Stimulated activated CD4-positive, alpha-beta T cell treated with anti-CD3 and anti-CD28 coated beads, TNF-alpha, amount 100 ng/mL, for 4 hours (primary cell): ENCODE results near the gene BRSK2.
"Not testable (repeated sequence)": the region's sequence is repeated elsewhere in the genome, so short reads cannot be mapped to it uniquely, and the experiment has no call there.

Experiments used
- DNase-seq, 3 experiments: peaks; one replicate each; pipeline ENCODE4 v3.0.0-alpha.2; 2020; ENCODE audit warnings: low read depth in 3 of 3

BRSK2 gene

DNA sequence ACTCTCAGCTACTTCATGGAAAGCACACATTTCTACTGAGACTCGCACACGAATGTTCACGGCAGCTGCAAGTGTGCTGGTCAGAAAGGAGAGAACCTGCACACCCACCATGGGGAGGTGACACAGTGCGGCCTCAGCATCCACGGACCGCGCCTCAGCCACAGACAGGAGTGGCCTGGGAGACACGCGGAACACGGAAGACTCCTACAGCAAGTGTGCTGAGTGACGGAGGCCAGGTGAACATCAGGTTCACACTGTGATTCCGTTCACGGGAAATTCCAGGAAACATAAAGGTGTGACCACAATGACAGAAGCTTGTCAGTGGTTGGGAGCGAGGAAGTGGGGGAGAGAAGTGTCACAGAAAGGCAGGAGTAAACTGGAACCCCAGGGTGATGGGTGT is 110.2 kb downstream of the BRSK2 start:
- no peak for DNase-seq

DNA sequence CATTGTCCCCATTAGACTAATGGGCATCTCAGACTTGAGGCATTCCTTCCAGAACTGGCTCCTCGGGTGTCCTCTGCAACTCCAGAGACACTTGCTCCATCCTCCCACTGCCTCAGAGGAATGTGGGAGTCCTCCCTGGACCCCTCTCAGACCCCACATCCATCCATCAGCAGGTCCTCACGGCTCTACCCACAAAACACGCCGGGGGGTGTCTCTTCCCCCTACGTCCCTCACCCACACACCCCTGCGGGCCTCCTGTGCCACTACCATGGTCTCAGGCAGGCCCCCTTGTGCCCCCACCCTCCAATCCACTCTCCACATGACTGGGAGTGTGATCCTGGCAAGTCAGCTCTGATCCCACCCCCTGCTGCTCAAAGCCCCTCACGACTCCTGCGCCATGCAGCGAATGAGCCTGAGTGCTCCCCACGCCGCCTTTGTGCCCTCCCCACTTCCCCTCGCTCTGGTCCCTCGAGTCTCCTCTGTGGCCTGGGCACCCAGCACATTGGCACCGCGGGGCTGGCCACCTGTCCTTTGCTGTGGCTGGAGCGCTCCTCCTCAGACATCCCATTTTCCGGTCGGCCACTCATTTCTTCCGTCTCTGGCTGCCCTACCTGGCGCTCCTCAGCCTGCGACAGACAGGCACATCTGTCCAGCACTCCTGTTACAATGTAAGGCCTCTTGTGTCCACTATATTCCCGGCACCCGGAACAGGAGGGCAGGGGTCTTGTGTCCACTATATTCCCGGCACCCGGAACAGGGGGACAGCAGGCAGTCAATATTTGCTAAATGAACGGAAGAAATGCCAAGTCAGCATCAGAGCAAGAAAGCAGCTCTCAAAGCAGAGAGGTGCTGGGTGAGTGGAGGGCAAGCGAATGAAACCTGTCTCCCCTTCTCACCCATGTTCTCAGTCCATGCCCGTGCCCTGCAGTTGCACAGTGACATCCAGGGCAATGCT is 111.0 kb downstream of the BRSK2 start:
- DNase-seq = no peak

DNA sequence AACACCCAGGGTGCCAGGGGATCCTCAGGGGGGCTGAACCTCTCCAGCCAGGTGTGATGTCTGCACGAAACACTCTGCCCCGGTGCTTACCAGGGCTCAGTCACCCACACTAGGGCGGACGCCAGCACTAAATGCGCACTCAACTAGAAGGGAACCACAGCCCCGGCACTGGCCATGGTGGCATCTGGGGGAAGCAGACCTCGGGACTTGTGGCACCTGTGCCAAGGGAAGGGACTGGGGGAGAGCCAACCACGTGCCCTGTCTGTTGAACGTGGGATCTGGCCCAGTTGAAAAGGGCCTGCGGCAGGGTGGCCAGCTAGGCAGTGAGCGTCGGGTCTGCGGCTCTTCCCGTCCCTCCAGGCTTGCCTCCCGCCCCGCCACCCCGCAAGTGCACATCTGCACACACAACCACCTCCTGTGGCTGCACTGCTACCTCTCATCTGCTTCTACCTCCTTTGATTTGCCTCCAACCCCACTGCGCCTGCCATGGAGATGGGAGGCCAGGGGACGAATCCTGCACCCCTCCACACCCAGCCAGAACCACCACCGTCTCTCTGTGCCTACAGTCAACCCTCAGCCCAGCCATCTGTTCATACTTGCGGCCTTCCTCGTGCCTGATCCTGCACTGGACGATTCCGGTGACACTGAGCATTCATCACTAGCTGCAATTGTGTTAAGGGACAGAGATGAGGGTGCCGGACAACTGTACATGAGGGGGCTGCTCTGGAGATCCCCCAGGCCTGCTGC is 111.9 kb downstream of the BRSK2 start:
- no peak for DNase-seq

DNA sequence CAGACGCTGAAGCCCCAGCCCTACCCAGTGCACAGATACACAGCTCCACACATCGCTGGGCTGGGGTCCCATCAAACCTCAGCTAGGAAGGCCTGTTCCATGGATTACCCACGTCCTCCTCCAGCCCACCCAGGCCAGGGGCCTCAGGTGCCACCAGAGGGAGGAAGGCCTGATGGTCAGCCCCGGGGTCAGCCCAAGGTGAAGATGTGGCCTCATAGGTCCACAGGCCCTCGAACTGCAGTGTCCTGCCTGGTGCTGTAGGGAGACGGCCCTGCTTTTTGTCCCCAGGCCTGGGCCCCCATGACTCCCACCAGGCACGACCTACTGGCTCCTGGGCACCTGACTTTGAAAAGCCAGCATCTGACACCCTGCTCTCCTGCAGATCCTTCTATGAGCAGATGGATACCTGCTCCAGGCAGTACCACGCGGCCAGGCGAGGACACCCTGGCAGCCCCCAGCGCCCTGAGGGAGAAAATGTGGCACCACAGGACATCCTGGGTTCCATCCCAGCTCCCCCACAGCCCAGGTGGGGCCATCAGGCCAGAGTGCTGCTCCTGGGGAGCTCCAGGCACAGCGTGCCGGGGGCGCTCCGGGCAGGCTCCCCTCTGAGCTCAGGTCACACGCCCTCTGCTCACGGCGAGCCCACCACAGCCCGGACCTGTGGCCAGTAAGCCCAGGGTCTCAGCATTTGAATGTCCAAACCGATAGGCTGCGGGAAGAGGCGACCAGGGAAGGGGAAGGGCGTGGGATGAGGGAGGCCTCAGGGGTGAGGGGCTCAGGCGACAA is 112.6 kb downstream of the BRSK2 start:
- no peak for DNase-seq

DNA sequence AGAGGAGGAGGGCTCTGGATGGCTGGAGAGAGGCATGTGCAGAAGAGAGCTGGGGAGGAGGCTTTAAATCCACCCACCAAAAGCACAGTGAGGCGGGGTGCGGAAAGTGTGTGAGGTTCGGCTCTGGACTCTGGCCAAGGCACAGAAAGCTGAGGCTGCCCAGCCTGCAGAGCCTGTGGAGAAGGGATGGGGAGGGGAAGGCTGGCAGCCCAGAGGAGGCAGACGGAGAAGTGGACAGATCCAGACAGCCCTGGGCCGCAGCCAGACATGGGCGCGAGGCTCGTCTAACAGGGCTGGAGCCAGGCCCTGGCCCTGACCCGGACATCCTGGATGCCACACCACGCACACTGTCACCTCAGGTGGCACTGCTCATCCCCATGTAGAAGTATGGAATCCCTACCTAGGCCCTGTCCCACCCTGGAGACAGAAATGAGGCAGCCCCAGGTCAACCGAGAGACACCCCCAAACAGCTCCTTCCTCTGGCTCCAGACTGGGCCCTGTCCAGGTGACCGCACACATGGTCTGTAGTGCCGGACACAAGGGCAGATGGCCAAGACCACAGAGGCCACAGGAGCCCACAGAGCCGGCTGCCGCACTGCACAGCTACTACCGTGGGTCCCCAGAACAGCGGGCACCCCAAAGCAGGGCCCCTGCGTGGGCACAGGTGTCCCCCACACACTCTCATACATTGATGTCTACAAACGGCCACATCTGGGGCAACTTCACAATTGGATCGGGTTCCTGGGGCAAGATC is 113.4 kb downstream of the BRSK2 start:
- DNase-seq = no peak

DNA sequence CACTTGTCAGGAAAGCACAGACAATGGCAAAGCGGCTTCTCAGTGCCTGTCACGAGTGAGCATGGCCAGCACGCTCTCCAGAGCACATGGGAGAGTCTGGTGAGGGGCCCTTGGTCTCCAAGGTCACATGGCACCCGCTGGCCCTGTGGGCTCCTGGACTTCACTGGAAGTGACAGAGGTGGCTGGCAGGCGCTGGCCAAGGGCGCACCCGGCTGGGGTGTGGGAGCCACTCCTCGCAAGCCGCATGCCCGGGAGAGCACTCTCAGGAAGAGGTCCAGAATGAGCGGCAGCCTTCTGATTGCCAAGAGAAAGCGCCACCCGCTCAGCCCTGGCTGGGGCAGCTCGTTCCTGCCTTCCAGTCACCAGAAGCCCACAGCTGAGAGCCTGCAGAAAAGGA is 114.0 kb downstream of the BRSK2 start:
- DNase-seq = no peak

DNA sequence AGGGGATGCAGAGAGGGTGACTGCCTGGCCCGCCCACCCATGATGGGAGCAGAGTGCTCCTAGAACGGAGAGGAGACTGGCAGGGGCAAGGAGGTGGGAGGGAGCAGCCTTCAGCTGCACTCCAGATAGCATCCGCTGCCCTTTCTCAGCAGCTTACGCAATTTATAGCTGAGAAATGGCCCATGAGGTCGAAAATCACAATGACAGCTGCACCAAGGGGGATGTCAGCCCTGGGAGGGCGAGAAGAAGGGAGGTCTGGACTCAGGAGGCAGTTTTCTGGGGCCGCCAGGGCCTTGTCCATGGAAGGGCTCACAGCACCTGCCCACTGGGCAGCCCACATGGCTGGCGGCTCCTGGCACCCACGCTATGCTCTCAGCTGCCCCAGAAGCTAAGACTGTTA is 114.4 kb downstream of the BRSK2 start:
- DNase-seq = no peak

DNA sequence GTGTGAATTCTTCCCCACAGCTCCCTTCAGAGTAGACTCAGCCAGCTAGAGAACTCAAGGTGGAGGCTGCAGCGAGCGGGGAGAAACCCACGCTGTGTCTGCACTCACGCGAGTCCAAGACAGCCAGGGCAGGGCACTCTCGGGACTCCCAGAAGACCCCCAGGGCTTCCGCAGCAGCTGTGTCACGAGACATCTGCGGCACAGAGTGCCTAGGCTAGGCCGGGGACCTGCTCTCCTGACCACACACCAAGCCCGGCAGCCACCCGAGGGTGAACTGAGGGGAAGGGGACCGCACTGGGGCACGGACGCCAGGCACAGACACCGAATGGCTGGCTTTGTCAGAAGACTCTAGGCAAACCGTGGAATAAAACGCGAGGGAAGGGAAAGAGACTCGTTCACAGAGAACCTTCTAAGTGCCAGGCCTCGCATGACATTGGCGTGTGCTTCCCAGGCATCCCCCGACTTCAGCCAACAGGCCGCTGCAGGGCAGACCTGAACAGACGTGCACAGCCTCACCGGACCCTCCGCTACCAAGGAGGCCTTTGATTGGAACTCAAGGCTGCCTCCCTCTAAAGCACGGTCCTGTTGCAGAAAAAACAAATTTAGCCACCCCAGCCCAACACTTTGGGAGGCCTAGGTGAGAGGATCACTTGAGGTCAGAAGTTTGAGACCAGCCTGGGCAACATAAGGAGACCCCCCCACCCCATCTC is 115.0 kb downstream of the BRSK2 start:
- DNase-seq = no peak

DNA sequence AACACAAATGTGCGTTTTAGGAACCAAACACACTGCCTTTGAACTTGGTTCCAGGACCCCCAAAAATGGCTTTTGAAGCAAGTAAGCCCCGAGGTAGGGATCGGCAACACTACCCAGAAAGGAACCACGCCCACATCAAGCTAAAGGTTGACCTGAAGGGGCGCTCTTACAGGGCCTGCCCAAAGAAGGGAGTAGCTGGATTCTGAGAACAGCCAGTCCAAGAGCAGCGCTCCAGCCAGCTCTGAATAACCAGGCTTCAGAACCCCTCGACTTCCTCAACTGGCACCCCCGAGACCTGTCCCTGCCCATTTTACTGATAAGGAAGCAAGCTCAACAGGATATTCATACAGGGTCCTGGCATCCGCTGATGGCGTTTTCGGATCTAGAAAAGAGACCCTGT is 115.7 kb downstream of the BRSK2 start:
- no peak for DNase-seq

DNA sequence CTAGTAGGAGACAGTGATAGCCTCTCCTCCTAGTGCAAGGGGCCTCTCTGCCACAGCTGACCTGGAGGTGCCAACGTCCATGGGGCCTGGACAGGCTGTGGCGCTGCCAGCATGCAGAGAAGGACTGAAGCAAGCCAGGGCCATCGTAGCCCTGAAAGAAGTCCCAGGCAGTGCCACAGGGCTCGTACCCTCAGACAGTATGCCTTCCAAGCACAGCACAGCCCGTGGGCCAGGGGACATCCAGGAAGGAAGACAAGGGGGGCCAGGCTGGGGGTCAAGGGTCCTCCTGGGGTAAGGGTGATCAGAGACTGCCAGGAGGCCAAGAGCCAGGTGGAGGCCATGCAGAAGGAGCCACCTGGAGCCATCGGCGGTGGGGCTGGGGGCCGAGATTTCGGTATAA is 117.2 kb downstream of the BRSK2 start:
- DNase-seq = no peak

DNA sequence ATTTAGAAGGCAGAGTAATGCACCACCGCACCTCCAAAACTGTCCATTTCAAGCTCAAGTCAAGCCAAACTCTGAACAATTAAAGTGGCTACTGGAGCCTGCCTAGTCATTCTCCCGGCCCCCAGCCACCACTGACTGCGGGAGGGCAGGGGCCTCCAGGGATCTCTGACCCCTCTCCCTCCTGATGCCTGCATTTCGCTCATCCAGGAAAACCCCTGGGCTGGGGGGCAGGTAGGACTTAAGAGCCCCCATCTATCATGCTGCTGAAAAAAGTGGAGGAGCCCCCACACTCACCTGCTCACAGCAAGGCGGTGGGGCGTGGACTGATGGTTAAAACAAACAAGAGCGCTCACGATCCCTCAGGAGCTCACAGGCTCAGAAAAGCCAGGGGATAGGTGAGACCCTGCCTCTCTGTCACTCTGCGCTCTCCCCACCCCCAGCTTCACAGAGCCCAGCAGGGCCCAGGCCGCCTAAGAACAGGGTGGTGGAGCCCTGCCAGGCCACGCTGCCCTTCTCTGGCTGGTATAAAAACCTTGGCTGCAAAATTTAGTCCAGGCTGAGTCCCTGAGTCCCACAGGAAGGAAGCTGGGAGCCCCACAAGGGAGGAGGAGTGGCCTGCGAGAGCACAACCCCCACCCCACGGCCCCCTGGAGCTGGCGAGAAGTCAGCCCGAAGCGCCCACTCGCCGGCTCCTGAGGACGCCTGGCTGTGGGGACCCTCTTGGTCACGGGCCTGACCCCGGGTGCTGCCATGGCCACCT is 117.8 kb downstream of the BRSK2 start:
- no peak for DNase-seq

DNA sequence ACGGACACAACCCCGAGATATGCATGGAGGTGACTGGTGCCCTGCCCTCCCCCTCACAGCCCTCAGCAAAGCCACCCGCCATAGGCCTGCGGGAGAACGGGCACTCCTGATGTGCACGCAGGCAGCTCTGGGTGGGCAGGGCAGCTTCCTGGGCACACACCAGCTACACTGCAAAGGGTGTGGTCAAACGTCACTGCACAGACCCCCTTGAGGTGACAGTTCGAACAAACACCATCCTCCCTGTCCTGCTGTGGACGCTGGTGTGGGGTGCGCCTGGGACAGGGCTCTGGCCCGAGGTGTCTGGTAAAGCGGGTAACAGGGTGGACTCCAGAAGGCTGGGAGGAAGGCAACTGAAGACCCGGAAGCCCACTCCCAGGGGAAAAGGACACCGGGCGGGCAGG is 118.8 kb downstream of the BRSK2 start:
- no peak for DNase-seq

DNA sequence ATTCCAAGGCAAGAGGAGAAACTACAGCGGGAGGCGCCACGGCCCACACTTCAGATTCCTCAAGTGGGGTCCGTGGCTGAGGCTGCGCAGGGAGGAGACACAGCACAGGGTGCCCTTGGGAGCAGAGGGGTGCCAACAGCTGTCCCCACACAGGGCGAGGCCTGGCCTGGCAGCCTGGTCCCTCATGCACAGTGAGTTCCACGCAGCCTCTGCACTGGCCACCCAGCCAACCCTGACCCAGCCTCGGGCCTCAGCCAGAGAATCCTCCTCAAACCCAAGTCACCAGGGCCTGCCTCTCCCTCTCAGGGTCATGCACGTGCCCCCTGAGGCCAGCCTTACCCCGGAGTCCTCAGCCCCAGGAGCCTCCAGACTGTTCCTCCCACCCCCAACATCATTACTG is 119.3 kb downstream of the BRSK2 start:
- DNase-seq = no peak

DNA sequence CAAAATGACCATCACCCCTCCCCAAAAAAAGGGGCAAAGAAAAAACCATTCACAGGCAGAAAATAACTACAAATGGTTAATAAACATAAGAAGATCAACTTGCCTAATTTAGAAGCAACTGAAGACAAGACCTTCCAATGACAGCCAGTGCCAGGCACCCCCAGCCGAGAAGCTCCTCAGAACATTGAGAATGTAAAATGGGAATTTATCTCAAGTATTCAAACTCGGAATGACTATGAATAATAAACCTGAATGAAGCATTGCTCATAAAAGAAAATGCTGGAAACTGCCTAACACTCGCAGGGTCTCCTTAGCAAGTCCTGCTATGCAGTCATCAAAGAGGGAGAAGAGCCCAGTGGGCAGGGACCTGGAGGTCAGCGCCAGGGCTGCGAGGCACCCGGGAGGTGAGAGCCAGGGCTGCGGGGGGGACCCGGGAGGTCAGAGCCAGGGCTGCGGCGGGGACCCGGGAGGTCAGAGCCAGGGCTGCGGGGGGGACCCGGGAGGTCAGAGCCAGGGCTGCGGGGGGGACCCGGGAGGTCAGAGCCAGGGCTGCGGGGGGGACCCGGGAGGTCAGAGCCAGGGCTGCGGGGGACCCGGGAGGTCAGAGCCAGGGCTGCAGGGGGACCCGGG is 120.0 kb downstream of the BRSK2 start:
- DNase-seq = no peak

DNA sequence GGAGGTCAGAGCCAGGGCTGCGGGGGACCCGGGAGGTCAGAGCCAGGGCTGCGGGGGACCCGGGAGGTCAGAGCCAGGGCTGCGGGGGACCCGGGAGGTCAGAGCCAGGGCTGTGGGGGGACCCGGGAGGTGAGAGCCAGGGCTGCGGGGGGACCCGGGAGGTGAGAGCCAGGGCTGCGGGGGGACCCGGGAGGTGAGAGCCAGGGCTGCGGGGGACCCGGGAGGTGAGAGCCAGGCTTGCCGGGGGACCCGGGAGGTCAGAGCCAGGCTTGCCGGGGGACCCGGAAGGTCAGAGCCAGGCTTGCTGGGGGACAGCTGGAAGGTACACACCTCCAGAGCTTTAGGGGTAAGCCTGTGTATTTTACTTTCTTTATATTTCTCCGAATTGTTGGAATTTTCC is 120.6 kb downstream of the BRSK2 start:
- DNase-seq = not testable (repeated sequence)

DNA sequence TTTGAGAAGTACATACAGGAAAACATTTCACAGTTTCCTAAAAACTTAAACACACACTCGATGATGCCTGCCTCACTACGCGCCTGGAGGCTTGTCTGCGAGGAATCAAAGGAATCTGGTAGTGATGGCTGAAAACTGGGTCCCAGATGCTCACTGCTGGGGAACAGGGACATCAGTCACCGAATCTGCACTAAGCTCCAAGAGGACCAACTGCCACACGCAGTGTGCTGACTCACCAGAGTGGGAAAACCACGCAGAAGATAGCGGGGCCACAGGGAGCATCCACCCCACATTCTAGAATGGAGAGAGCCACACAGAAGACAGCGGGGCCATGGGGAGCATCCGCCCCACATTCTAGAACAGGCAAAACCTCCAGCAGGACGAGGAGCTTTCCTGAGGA is 121.2 kb downstream of the BRSK2 start:
- no peak for DNase-seq

DNA sequence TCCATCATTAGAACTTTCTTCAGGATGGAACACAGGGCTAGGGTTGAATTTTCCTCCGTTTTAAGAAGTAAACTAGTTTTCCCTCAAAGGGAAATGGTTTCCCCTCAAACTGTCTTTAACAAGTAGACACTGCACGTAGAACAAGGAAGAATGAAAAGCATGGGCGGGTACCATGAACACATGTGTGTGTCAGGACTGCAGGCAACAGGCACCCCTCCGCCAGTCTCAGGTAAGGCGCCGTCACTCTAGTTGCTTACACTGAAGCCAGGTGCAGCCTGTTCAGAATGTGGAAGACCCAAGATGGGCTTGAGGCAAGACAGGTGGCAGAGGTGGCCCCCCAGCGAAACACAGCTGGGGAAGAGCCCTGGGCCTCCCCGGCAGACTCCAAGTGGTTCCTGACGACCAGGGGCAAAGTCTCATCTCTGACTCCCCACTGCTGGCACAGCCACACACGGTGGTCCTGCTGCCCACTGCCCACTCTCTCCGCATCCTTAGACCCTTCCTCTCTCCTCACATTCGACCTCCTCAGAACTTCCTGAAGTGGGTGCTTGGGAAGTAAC is 122.3 kb downstream of the BRSK2 start:
- DNase-seq = no peak
